WTC11 (cell line): ENCODE results near the gene RNGTT. TPM values are rescaled to one million over a fixed set of nuclear protein-coding genes. Genes with fewer than 3 reads are reported as not detected.

Source experiments
- ATAC-seq: fragments of 200-7000 bp; cut with Tn5 transposase; 2 replicates; pipeline ENCODE4 v1.10.0; 2021; ENCODE audit warnings: mild to moderate bottlenecking, moderate library complexity
- CTCF ChIA-PET: fragments of 300-600 bp; sonication (Branson Sonifier 250); formaldehyde crosslinking; loops from one replicate; lab custom pipeline; 2021; ENCODE audit warnings: antibody characterized with exemption; lab: Charles Lee
- POLR2A ChIA-PET: fragments of 350-600 bp; sonication (Branson Sonifier 250); formaldehyde crosslinking; loops from one replicate; lab custom pipeline; 2021; ENCODE audit warnings: antibody characterized with exemption; lab: Charles Lee
- DNase-seq: peaks from one replicate; pipeline ENCODE4 v3.0.0; 2021; ENCODE audit warnings: low spot score
- H3K27ac Mint-ChIP-seq: 2 replicates; pipeline ENCODE4 v1.8.0; 2021; ENCODE audit warnings: mixed read lengths
- H3K27me3 Mint-ChIP-seq: 2 replicates; pipeline ENCODE4 v1.8.0; 2021; ENCODE audit warnings: low read depth, mild to moderate bottlenecking, moderate library complexity, mixed read lengths
- H3K36me3 Mint-ChIP-seq: 2 replicates; pipeline ENCODE4 v1.8.0; 2021; ENCODE audit warnings: mixed read lengths
- H3K4me1 Mint-ChIP-seq: 2 replicates; pipeline ENCODE4 v1.8.0; 2022; ENCODE audit warnings: mixed read lengths
- H3K4me3 Mint-ChIP-seq: 2 replicates; pipeline ENCODE4 v1.8.0; 2021; ENCODE audit warnings: mild to moderate bottlenecking, moderate library complexity, mixed read lengths
- H3K9me3 Mint-ChIP-seq: 2 replicates; pipeline ENCODE4 v1.8.0; 2021; ENCODE audit warnings: mixed read lengths
- ARID4B ChIP-seq: sonication (generic); formaldehyde crosslinking; IDR thresholded peaks from 2 replicates; pipeline ENCODE4 v1.8.0; 2023; ENCODE audit warnings: missing genetic modification reagents, mild to moderate bottlenecking, borderline replicate concordance
- EMX1 ChIP-seq: fragments of 250-450 bp; sonication (Bioruptor Pico); IDR thresholded peaks from 2 replicates; pipeline ENCODE4 v1.8.0; 2021; ENCODE audit warnings: mild to moderate bottlenecking
- HMGA2 ChIP-seq: fragments of 250-450 bp; sonication (Bioruptor Pico); IDR thresholded peaks from 2 replicates; pipeline ENCODE4 v1.4.0; 2021; ENCODE audit warnings: mild to moderate bottlenecking, moderate library complexity
- MLX ChIP-seq: sonication (generic); formaldehyde crosslinking; IDR thresholded peaks from 2 replicates; pipeline ENCODE4 v1.8.1; 2023; ENCODE audit warnings: mild to moderate bottlenecking, missing genetic modification reagents, moderate library complexity
- OVOL2 ChIP-seq: fragments of 250-450 bp; sonication (Bioruptor Pico); IDR thresholded peaks from 2 replicates; pipeline ENCODE4 v1.9.0; 2021; ENCODE audit warnings: mild to moderate bottlenecking, borderline replicate concordance
- SOX15 ChIP-seq: fragments of 250-450 bp; sonication (Bioruptor Pico); IDR thresholded peaks from 2 replicates; pipeline ENCODE4 v1.9.0; 2021; ENCODE audit warnings: mild to moderate bottlenecking
- USF1 ChIP-seq: sonication (generic); formaldehyde crosslinking; IDR thresholded peaks from 2 replicates; pipeline ENCODE4 v1.8.0; 2022; ENCODE audit warnings: mild to moderate bottlenecking, missing genetic modification reagents
- ZNF396 ChIP-seq: fragments of 250-450 bp; sonication (Bioruptor Pico); IDR thresholded peaks from 2 replicates; pipeline ENCODE4 v1.8.0; 2021; ENCODE audit warnings: mild to moderate bottlenecking, moderate library complexity, borderline replicate concordance
- ZNF416 ChIP-seq: fragments of 250-450 bp; sonication (Bioruptor Pico); IDR thresholded peaks from 2 replicates; pipeline ENCODE4 v1.9.0; 2021; ENCODE audit warnings: mild to moderate bottlenecking, inconsistent platforms
- ZNF423 ChIP-seq: fragments of 250-450 bp; sonication (Bioruptor Pico); IDR thresholded peaks from 2 replicates; pipeline ENCODE4 v2.1.2; 2022; ENCODE audit warnings: mild to moderate bottlenecking, moderate library complexity
- ZNF425 ChIP-seq: fragments of 250-450 bp; sonication (Bioruptor Pico); conservative IDR thresholded peaks from 2 replicates; pipeline ENCODE4 v1.9.0; 2021; ENCODE audit warnings: mild to moderate bottlenecking
- ZSCAN18 ChIP-seq: fragments of 250-450 bp; sonication (Bioruptor Pico); IDR thresholded peaks from 2 replicates; pipeline ENCODE4 v2.1.2; 2022; ENCODE audit warnings: mild to moderate bottlenecking, moderate library complexity
- total RNA-seq: library from RNA; stranded (reverse); gene quantifications from 3 replicates; pipeline ENCODE4 v1.2.3, GENCODE V29; 2021
- TF ChIP-seq, protein P1 (sequence below): sonication (generic); formaldehyde crosslinking; IDR thresholded peaks from 2 replicates; pipeline ENCODE4 v1.8.0; 2022; ENCODE audit warnings: mild to moderate bottlenecking, missing genetic modification reagents
- TF ChIP-seq, protein P2 (sequence below): sonication (generic); formaldehyde crosslinking; IDR thresholded peaks from 2 replicates; pipeline ENCODE4 v1.8.1; 2022; ENCODE audit warnings: low read depth, mild to moderate bottlenecking, moderate library complexity, missing genetic modification reagents, borderline replicate concordance
- TF ChIP-seq, protein P3 (sequence below): fragments of 200-600 bp; IDR thresholded peaks from 2 replicates; pipeline ENCODE4 v1.8.0; 2022; ENCODE audit warnings: antibody characterized with exemption
- TF ChIP-seq, protein P4 (sequence below): fragments of 250-450 bp; sonication (Bioruptor Pico); IDR thresholded peaks from 2 replicates; pipeline ENCODE4 v1.9.0; 2021; ENCODE audit warnings: mild to moderate bottlenecking

RNGTT gene
- total RNA-seq, 1 experiment from 2014 or later = 20.4 TPM

DNA sequence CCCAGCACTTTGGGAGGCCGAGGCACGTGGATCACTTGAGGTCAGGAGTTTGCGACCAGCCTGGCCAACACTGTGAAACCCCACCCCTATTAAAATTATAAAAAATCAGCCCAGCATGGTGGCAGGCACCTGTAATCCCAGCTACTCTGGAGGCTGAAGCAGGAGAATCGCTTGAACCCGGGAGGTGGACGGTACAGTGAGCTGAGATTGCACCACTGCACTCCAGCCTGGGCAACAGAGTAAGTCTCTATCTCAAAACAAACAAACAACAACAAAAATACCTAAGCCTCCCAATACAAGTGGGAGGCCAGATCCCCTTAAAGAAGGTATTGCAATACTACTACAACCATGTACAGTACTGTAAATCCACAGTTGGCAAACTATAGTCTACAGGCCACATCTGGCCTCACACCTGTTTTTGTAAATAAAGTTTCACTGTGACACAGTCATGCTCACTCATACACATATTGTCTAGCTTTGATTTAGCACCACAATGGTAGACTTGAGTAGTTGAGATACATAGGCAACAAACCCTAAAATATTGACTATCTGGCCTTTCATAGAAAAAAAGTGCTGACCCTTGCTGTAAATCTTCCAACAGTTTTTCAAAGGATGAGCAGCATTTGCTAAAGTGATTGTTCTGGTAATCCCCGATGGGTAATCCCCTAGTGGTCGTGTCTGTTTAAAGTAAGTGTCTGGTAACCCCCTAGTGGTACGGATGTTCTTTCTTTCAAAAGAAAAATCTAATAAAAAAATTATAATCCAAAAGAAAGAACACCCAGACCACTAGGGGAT is 202.0 kb downstream of the RNGTT start:
- CTCF ChIA-PET = interaction anchor here (0.8 to 1.6 kb wide), 3 partner anchors 19 to 162 kb away, joined by 3 to 5 read pairs (median 3); no protein-coding TSS in a partner anchor

More for the DNA sequence above, 202.0 kb downstream of the RNGTT start:
- TF ChIP-seq HMGA2 (CRISPR knock-in tag) = no peak
- no peak for TF ChIP-seq ZNF396 (CRISPR knock-in tag)
- no peak for TF ChIP-seq ZNF425 (CRISPR knock-in tag)
- TF ChIP-seq OVOL2 (CRISPR knock-in tag) = no peak
- TF ChIP-seq, protein P1, sequence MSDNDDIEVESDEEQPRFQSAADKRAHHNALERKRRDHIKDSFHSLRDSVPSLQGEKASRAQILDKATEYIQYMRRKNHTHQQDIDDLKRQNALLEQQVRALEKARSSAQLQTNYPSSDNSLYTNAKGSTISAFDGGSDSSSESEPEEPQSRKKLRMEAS (CRISPR knock-in tag) = no peak
- TF ChIP-seq, protein P2, sequence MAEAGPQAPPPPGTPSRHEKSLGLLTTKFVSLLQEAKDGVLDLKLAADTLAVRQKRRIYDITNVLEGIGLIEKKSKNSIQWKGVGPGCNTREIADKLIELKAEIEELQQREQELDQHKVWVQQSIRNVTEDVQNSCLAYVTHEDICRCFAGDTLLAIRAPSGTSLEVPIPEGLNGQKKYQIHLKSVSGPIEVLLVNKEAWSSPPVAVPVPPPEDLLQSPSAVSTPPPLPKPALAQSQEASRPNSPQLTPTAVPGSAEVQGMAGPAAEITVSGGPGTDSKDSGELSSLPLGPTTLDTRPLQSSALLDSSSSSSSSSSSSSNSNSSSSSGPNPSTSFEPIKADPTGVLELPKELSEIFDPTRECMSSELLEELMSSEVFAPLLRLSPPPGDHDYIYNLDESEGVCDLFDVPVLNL (CRISPR knock-in tag) = no peak
- no peak for TF ChIP-seq ZNF416 (CRISPR knock-in tag)
- no peak for TF ChIP-seq SOX15 (CRISPR knock-in tag)
- TF ChIP-seq, protein P3, sequence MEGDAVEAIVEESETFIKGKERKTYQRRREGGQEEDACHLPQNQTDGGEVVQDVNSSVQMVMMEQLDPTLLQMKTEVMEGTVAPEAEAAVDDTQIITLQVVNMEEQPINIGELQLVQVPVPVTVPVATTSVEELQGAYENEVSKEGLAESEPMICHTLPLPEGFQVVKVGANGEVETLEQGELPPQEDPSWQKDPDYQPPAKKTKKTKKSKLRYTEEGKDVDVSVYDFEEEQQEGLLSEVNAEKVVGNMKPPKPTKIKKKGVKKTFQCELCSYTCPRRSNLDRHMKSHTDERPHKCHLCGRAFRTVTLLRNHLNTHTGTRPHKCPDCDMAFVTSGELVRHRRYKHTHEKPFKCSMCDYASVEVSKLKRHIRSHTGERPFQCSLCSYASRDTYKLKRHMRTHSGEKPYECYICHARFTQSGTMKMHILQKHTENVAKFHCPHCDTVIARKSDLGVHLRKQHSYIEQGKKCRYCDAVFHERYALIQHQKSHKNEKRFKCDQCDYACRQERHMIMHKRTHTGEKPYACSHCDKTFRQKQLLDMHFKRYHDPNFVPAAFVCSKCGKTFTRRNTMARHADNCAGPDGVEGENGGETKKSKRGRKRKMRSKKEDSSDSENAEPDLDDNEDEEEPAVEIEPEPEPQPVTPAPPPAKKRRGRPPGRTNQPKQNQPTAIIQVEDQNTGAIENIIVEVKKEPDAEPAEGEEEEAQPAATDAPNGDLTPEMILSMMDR = no peak
- TF ChIP-seq ARID4B (CRISPR knock-in tag) = no peak
- TF ChIP-seq MLX (CRISPR knock-in tag) = no peak
- TF ChIP-seq EMX1 (CRISPR knock-in tag) = no peak
- no peak for TF ChIP-seq ZNF423 (CRISPR knock-in tag)
- TF ChIP-seq ZSCAN18 (CRISPR knock-in tag) = no peak
- no peak for TF ChIP-seq USF1 (CRISPR knock-in tag)
- TF ChIP-seq, protein P4, sequence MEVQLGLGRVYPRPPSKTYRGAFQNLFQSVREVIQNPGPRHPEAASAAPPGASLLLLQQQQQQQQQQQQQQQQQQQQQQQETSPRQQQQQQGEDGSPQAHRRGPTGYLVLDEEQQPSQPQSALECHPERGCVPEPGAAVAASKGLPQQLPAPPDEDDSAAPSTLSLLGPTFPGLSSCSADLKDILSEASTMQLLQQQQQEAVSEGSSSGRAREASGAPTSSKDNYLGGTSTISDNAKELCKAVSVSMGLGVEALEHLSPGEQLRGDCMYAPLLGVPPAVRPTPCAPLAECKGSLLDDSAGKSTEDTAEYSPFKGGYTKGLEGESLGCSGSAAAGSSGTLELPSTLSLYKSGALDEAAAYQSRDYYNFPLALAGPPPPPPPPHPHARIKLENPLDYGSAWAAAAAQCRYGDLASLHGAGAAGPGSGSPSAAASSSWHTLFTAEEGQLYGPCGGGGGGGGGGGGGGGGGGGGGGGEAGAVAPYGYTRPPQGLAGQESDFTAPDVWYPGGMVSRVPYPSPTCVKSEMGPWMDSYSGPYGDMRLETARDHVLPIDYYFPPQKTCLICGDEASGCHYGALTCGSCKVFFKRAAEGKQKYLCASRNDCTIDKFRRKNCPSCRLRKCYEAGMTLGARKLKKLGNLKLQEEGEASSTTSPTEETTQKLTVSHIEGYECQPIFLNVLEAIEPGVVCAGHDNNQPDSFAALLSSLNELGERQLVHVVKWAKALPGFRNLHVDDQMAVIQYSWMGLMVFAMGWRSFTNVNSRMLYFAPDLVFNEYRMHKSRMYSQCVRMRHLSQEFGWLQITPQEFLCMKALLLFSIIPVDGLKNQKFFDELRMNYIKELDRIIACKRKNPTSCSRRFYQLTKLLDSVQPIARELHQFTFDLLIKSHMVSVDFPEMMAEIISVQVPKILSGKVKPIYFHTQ (CRISPR knock-in tag) = no peak
- Mint-ChIP-seq H3K4me1 (no peaks in the 10 kb centered on the region), H3K36me3 (no peaks in the 10 kb centered on the region), H3K27me3 (no peaks in the 10 kb centered on the region), H3K9me3 (no peaks in the 10 kb centered on the region), H3K27ac (no peak overlapping the region), H3K4me3 (no peak overlapping the region)
- POLR2A ChIA-PET = no interaction called here
- DNase-seq (no peak), ATAC-seq (no peak; the same call in 1 of the 2 replicates)
